GM10248 (cell line): Measurements from ENCODE around the gene RAD51D.
A peak's percentile ranks its signal among the peaks of the same experiment; 100 is the strongest.

Source experiments
- CTCF ChIA-PET: fragments of 300-600 bp; sonication (Branson Sonifier 250); formaldehyde crosslinking; extraction: SDS; loops from one replicate; lab custom pipeline; 2021; ENCODE audit warnings: antibody characterized with exemption; lab: Yijun Ruan, JAX
- POLR2A ChIA-PET: fragments of 350-650 bp; sonication (Branson Sonifier 250); formaldehyde crosslinking; extraction: SDS; loops from one replicate; lab custom pipeline; 2020; ENCODE audit warnings: antibody characterized with exemption; lab: Yijun Ruan, JAX
- DNase-seq: peaks from one replicate; pipeline ENCODE4 v3.0.0; 2012; ENCODE audit errors: extremely low spot score
- TF ChIP-seq, protein P1 (sequence below): IDR thresholded peaks from 2 replicates; pipeline ENCODE4 v1.5.1; 2012; ENCODE audit warnings: mild to moderate bottlenecking, low read depth; ENCODE audit errors: extremely low read depth, missing control alignments, control extremely low read depth

Gene RAD51D

DNA sequence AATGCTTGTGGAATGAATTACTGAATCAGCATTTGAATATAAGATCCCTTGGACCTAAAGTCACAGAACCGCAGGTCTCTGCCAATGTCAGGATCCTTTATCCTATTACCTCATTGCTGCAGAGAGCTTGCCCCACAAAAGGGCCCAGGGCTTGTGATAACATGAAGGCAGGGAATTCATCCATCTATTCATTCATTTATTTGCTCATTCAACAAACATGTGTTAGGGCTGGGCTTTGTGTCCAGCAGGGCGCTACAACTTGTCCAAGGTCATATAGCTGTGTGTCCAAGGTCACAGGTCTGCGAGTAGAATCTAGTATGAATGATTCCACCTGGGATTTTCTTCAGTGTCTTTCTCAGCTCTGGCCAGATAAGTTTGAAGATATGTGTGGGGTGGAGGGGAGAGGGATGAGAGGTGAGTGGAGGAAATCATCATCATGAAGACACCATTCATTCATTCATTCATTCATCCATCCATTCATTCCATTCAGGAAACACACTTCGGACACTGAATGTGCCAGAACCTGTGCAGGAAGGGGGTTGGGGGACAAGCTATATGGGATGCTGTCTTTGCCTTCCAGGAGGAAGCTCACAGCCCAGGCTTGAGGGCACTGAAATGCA, 26.7 kb upstream of the RAD51D start:
- DNase-seq: no peak
- ChIA-PET CTCF (no interaction called here), POLR2A (no interaction called here)
- TF ChIP-seq, protein P1, sequence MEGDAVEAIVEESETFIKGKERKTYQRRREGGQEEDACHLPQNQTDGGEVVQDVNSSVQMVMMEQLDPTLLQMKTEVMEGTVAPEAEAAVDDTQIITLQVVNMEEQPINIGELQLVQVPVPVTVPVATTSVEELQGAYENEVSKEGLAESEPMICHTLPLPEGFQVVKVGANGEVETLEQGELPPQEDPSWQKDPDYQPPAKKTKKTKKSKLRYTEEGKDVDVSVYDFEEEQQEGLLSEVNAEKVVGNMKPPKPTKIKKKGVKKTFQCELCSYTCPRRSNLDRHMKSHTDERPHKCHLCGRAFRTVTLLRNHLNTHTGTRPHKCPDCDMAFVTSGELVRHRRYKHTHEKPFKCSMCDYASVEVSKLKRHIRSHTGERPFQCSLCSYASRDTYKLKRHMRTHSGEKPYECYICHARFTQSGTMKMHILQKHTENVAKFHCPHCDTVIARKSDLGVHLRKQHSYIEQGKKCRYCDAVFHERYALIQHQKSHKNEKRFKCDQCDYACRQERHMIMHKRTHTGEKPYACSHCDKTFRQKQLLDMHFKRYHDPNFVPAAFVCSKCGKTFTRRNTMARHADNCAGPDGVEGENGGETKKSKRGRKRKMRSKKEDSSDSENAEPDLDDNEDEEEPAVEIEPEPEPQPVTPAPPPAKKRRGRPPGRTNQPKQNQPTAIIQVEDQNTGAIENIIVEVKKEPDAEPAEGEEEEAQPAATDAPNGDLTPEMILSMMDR: no peak

DNA sequence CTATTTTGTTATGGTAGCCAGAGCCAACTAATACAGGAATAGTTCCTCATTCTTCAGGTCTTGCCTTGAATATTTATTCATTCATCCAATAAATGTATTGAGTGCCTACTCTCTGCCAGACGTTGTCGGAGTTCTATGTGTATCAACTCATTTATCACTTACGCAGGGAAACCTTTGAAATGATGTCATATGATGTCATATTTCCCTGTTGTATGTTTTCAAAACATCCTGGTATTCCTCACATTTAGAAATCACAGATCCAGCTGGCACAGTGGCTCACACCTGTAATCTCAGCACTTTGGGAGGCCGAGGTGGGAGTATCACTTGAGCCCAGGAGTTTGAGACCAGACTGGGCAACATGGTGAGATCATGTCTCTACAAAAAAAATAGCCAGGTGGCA, 25.2 kb upstream of the RAD51D start:
- DNase-seq: no peak
- TF ChIP-seq, protein P1: no peak
- ChIA-PET POLR2A (no interaction called here), CTCF (interaction anchor here (1.4 to 2.8 kb wide), 3 partner anchors 25 to 148 kb away, joined by 4 to 10 read pairs (median 6); partner anchors contain the start of gene RAD51D)

DNA sequence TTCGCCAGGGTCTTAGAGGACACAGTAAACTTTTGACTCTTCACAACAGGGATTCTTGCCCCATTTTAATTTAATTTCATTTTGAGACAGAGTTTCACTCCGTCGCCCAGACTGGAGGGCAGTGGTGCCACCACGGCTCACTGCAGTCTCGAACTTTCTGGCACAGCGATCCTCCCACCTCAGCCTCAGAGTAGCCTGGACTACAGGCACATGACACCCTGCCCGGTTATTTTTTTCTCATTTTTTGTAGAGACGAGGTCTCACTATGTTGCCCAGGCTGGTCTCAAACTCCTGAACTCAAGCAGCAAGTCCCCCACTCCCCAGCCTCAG, 22.8 kb upstream of the RAD51D start:
- ChIA-PET POLR2A (no interaction called here), CTCF (interaction anchor here (0.9 to 3.2 kb wide), 7 partner anchors 14 to 727 kb away, joined by 3 to 17 read pairs (median 4); partner anchors contain the start of gene RAD51D)
- DNase-seq: no peak
- TF ChIP-seq, protein P1: no peak

DNA sequence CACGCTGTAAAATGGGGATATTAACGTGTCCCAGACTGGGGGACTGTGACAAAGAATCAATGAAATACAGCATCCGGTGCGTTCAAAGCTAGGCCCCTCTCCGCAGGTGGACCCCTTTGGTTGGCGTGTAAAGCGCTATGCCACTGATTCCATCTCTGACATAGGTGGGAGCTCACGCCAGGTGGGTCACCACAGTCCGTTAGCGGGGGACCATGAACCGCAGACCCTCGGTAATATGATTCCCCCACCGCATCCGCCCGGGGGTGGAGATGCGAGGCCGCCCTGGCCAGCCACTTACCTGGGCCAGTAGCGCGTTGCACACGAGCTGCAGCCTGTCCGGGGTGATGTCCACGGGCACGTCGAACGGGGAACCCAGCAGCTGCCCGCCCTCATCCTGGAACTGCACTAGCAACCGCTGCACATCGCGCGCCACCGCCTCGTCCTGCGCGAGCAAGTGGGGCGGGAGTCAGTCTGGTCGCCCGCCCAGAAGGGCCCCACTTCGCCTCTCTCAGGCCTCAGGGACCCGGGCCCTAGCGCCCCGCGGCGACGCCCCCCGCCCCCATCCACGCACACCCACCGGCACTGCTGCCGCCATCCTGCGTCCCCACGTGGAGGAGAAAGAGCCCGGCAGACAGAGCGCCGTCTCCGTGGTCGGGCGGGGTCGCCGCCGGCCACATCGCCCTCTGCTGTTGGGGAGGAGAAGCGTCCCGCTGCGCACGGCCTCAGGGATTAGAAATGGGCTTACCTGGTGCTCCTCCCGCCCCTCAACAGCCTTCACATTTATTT, 22.2 kb upstream of the RAD51D start, which contains the start of gene NLE1:
NLE1 (minus strand) TSS at position 623 of the 786 bp plus-strand sequence; CDS start at position 595, 28 bp downstream.
- peak; percentile 94 for DNase-seq
- CTCF ChIA-PET: interaction anchor here (0.6 to 3.2 kb wide), 16 partner anchors 10 to 727 kb away, joined by 3 to 17 read pairs (median 3); partner anchors contain the start of gene RAD51D
- TF ChIP-seq, protein P1: peak; percentile 98
- POLR2A ChIA-PET: no interaction called here

DNA sequence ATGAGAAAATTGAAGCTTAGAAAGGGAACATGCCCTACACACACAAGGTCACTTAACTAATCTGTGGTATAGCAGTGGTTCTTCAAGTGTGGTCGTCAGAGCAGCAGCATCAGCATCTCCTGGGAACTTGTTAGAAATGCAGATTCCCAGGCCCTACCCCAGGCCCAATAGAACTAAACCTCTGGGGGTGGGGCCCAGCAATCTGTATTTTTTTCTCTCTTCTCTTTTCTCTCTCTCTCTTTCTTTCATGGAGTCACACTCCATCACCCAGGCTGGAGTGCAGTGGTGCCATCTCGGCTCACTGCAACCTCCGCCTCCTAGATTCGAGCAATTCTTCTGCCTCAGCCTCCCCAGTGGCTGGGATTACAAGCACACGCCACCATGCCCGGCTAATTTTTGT, 18.6 kb upstream of the RAD51D start:
- TF ChIP-seq, protein P1: no peak
- POLR2A ChIA-PET: no interaction called here
- CTCF ChIA-PET: interaction anchor here (2.1 kb wide), 1 partner anchor 19 kb away, joined by 5 read pairs; no protein-coding TSS in a partner anchor

DNA sequence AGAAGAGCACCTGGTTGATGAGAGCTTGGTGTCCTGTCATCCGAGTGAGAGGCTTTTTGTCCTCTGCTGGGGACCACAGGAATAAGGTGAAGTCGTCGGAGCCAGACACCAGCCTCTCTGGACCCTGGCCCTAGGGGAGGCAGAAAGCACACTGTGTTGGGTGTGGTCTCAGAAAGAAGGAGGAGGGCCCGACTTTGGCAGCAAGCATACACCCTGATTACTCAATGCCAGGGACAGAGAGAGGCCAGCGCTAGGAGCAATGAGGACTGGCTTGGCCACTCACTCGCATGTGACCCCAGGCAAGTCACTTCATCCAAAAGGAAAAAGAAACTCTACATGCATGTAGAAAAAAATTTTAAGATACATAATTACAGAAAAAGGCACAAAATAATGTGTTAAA, 15.7 kb upstream of the RAD51D start:
- TF ChIP-seq, protein P1: no peak
- POLR2A ChIA-PET: no interaction called here
- no peak for DNase-seq
- CTCF ChIA-PET: interaction anchor here (0.9 to 1.1 kb wide), 3 partner anchors 8 to 16 kb away, joined by 3 to 4 read pairs (median 3); no protein-coding TSS in a partner anchor

More for the DNA sequence above, 18.6 kb upstream of the RAD51D start:
- DNase-seq: no peak
